Stimulated activated CD4-positive, alpha-beta T cell treated with anti-CD3 and anti-CD28 coated beads, Interleukin-2, amount 100 ng/mL, for 48 hours (primary cell): ENCODE measurements around the gene IL10RA.
A peak's percentile ranks its signal among the peaks of the same experiment; 100 is the strongest.
"Not testable (repeated sequence)": the region's sequence is repeated elsewhere in the genome, so short reads cannot be mapped to it uniquely, and the experiment has no call there.

Source experiments
- DNase-seq, 2 donors: peaks; one replicate each; pipeline ENCODE4 v3.0.0-alpha.2; 2020

IL10RA gene

GRCh38 chr11:117966908-117967307 lies 19.3 kb upstream of the IL10RA start:
- DNase-seq, result no peak

GRCh38 chr11:117969160-117969991 lies 16.8 kb upstream of the IL10RA start:
- no peak for DNase-seq

- DNase-seq, result no peak
Measured at GRCh38 chr11:117970400-117971024, 15.7 kb upstream of the IL10RA start.

GRCh38 chr11:117972044-117972443 lies 14.2 kb upstream of the IL10RA start:
- DNase-seq, result no peak

- DNase-seq, result no peak
Measured at GRCh38 chr11:117972629-117973502, 13.3 kb upstream of the IL10RA start.

GRCh38 chr11:117973503-117973860 lies 12.7 kb upstream of the IL10RA start:
- no peak for DNase-seq

- DNase-seq, result no peak
Measured at GRCh38 chr11:117976445-117976844, 9.7 kb upstream of the IL10RA start.

GRCh38 chr11:117977029-117977428 lies 9.2 kb upstream of the IL10RA start:
- no peak for DNase-seq

GRCh38 chr11:117977612-117978264 lies 8.5 kb upstream of the IL10RA start:
- not testable (repeated sequence) for DNase-seq

- not testable (repeated sequence) for DNase-seq
Measured at GRCh38 chr11:117978291-117978910, 7.8 kb upstream of the IL10RA start.

- no peak for DNase-seq
Measured at GRCh38 chr11:117978991-117979390, 7.2 kb upstream of the IL10RA start.

- no peak for DNase-seq
Measured at GRCh38 chr11:117979481-117980211, 6.5 kb upstream of the IL10RA start.

- DNase-seq, result no peak
Measured at GRCh38 chr11:117980280-117980679, 5.9 kb upstream of the IL10RA start.

GRCh38 chr11:117980720-117981119 lies 5.5 kb upstream of the IL10RA start:
- no peak for DNase-seq

- DNase-seq, result no peak
Measured at GRCh38 chr11:117983163-117983475, 3.1 kb upstream of the IL10RA start.

GRCh38 chr11:117984476-117984875 lies 1.7 kb upstream of the IL10RA start:
- no peak for DNase-seq

GRCh38 chr11:117986981-117987574 lies 884 bp downstream of the IL10RA start:
- peak; percentile 53 to 57 for DNase-seq

GRCh38 chr11:117989351-117990102 lies 3.3 kb downstream of the IL10RA start:
- DNase-seq, result no peak

GRCh38 chr11:117992136-117992535 lies 5.9 kb downstream of the IL10RA start:
- DNase-seq, result no peak

GRCh38 chr11:117992620-117993019 lies 6.4 kb downstream of the IL10RA start:
- DNase-seq, result no peak
